ENCODE measurements around the gene CPAMD8. TPM values are rescaled to one million over a fixed set of nuclear protein-coding genes. Genes with fewer than 3 reads are reported as not detected.

The CPAMD8 gene
- total and polyA plus RNA-seq, 9 of the 15 experiments (the other 6 are each of a cell fraction or from before 2014, with no cell fraction given) = 0.20 to 2.1 (median 1.3) TPM

GRCh38 chr19:16887353-16888265, 139.0 kb downstream of the CPAMD8 start (continued):
- TF ChIP-seq ATF3 (IDR thresholded peaks at IDR 0.05) (no peak), ATF3 (CRISPR knock-in tag; conservative IDR thresholded peaks at IDR 0.05) (no peak), RBM15 (IDR thresholded peaks at IDR 0.05; ENCODE audit: insufficient read depth, low read length) (no peak), RCOR1 (IDR thresholded peaks at IDR 0.05; ENCODE audit: borderline replicate concordance in 1 of 2, low read depth in 2 of 2, low read length in 2 of 2) (no peak; a peak in 1 of 4 replicates), PURB (CRISPR knock-in tag; IDR thresholded peaks at IDR 0.05; ENCODE audit: low read depth) (no peak), ZNF830 (CRISPR knock-in tag; IDR thresholded peaks at IDR 0.05) (no peak), RBM22 (IDR thresholded peaks at IDR 0.05; ENCODE audit: low read depth, low read length, poor library complexity, severe bottlenecking) (peak; percentile 21), MAZ (CRISPR knock-in tag; conservative IDR thresholded peaks at IDR 0.05 in 1 of 2, IDR thresholded peaks at IDR 0.05 in 1 of 2) (0 out of 4 replicates have a peak, but pooled peaks of 1 of the 2 experiments have one; percentile 41), PYGO2 (tag; IDR thresholded peaks at IDR 0.05) (no peak), XRCC3 (IDR thresholded peaks at IDR 0.05) (no peak), CREBBP (IDR thresholded peaks at IDR 0.05; ENCODE audit: low read depth, low read length) (no peak), MTA1 (IDR thresholded peaks at IDR 0.05; ENCODE audit: borderline replicate concordance) (no peak), MNT (conservative IDR thresholded peaks at IDR 0.05) (peak in 1 of 2 experiments; percentile 54; a peak in 1 of 4 replicates), ZNF561 (CRISPR knock-in tag; conservative IDR thresholded peaks at IDR 0.05) (no peak)
- TF ChIP-seq, protein P1, sequence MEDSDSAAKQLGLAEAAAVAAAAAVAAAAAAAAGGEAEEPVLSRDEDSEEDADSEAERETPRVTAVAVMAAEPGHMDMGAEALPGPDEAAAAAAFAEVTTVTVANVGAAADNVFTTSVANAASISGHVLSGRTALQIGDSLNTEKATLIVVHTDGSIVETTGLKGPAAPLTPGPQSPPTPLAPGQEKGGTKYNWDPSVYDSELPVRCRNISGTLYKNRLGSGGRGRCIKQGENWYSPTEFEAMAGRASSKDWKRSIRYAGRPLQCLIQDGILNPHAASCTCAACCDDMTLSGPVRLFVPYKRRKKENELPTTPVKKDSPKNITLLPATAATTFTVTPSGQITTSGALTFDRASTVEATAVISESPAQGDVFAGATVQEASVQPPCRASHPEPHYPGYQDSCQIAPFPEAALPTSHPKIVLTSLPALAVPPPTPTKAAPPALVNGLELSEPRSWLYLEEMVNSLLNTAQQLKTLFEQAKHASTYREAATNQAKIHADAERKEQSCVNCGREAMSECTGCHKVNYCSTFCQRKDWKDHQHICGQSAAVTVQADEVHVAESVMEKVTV (CRISPR knock-in tag; IDR thresholded peaks at IDR 0.05) = no peak
- TF ChIP-seq, protein P2, sequence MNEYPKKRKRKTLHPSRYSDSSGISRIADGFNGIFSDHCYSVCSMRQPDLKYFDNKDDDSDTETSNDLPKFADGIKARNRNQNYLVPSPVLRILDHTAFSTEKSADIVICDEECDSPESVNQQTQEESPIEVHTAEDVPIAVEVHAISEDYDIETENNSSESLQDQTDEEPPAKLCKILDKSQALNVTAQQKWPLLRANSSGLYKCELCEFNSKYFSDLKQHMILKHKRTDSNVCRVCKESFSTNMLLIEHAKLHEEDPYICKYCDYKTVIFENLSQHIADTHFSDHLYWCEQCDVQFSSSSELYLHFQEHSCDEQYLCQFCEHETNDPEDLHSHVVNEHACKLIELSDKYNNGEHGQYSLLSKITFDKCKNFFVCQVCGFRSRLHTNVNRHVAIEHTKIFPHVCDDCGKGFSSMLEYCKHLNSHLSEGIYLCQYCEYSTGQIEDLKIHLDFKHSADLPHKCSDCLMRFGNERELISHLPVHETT (CRISPR knock-in tag; conservative IDR thresholded peaks at IDR 0.05 in 1 of 2, IDR thresholded peaks at IDR 0.05 in 1 of 2) = no peak
